GM19193 (cell line): Measurements from ENCODE around the gene RPS6KA6.

Source experiments
- POLR2A ChIP-seq: IDR thresholded peaks from 4 replicates; pipeline ENCODE4 v1.6.1; 2011; ENCODE audit not compliant: insufficient read depth, insufficient read length; ENCODE audit errors: extremely low read depth

RPS6KA6 gene

DNA sequence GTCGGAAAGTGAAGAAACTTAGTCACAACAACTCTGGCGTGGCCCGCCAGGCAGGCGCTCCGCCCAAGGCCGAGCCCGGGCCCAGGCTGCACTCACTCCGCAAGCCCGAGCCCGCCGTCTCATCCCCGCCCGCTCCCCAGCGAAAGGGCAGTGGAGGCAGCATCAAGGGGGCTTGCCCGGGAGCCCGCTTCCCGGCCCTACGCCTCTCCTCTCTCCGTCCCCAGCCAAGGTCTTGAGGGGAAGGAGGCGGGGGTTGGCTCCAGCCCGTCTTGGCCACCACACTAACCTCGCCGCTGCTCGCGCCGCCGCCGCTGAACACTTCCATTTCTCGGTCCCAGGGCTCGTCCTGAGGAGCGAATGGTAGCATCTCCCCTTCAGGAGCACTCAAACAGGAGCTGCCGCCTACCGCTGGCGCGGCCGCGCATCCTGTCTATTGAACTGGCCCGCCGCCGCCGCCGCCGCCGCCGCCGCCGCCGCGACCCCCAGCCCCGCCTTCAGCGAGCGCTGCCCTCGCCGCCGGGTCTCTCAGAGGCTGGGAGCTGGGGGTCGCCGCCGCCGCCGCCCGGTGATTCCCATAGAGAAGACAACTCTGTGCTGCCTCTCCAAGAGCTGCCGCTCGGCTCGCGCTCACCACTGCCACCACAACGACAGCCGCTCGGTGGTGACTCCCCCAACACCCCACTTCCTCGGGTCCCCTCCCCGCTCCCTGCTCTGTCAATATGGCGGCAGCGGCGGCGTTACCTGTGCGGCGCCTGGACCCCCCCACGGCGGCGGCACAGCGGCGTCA is at the start of gene RPS6KA6:
Gene RPS6KA6 (minus strand): TSS at position 667 of the 787 bp plus-strand sequence. CDS start 300 bp downstream, at position 367.
- TF ChIP-seq POLR2A = no peak

DNA sequence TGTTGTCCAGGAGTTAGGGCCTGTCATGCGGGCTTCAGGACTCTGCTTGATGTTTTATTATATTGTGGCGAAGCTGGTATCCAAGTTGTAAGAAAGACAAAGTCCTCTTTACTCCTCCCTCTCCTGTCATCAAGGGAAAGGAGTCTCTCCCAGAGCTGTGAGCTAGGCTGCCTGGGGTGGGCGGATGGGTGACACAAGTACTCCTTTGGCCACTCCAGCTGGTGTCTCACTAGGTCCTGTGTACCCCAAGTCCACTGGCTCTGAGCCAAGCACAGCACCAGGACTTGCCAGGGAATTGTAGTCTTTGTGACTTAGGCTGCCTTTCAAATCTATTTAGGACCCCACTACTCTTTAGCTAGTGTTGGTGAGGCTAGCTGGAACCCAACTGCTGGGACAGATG is 36.7 kb upstream of the RPS6KA6 start:
- TF ChIP-seq POLR2A = no peak

DNA sequence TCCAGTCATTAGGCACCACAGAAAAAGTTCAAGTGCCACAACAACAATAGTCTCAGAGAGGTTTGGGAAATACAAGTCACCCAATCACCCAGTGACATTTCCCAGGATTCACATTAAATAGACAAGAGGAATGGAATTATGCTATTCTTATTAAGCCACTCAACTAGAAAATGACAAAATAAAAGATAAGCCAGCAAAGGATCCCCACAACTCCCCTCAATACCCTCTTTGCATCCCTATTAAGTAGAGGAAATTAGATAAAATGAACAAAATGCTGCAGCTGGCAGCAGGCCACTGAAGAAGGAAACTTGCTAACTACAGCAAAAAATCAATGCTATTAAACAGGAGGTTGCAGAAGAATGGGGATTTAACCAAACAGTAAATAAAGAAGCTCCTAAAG is 35.3 kb upstream of the RPS6KA6 start:
- TF ChIP-seq POLR2A = no peak

DNA sequence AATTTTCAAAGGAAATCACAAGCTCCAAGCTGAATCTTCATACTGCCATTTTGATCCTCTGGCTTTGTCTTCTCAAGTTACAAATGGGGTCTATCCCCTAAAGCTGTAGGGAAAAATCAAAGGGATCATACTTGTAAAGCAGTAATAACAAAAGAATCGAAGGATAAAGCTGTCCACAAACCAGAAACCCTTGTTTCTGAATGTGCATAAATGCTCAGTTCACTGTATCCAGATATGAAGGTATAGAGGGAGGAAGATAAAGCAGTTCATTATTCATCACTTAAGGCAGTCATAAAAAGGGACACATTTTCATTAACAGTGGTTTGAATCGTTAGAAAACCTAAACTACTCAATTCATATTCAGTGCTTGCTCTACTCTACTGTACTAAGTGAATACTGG is 33.2 kb upstream of the RPS6KA6 start:
- TF ChIP-seq POLR2A = no peak

DNA sequence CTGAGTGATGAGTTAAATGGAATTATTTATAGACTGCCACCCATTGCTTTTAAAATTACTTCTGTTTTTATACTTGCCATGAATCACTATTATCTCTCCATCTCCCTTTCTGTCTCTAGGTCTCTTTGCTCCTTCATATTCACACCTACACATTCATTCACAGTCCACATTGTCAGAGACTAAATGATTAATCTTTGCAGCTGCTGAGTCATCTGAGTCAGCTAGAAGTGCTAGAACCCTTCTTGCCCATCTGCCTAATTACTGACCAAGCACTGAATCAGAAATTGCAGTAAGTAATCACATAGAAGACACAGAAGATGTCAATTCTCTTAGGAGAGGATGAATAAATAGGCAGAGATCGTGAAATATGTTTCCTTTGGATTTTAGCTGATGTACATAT is 31.6 kb upstream of the RPS6KA6 start:
- TF ChIP-seq POLR2A = no peak

DNA sequence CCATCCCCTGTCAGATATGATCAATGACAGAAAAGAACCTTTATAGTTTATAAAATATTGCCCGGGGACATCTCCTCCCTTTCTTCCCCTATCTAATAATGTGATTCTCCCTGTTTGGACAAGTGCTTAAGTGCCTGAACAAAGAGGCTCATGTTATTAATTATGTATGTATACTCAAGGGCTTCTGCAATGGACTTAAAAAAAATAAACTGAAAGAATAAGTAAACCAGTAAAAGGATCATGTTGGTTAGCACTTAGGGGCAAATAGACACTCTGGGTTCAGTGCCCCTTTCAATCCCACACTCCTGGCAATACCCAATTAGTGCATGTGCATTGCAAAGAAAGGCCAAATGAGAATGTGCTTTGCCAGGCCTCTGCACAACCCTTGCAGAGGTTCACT is 30.7 kb upstream of the RPS6KA6 start:
- TF ChIP-seq POLR2A = no peak

DNA sequence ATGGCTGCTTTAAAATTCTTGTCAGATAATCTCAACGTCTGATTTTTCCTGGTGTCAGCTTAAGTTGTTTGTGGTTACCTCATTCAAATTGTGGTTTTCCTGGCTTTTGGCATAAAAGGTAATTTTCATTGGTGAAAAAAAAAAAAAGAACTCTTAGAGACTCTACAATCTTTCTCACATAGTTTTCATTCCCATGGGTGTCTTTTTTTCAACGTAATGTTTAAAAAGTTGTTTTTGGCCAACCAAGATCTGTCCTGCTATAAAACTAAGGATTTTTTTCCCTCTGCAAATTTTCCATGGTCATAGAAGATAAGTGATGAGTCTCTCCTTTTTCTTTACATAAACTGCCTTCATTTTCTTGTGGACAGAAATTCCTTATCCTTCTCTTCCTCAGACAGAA is 28.9 kb upstream of the RPS6KA6 start:
- no peak for TF ChIP-seq POLR2A

DNA sequence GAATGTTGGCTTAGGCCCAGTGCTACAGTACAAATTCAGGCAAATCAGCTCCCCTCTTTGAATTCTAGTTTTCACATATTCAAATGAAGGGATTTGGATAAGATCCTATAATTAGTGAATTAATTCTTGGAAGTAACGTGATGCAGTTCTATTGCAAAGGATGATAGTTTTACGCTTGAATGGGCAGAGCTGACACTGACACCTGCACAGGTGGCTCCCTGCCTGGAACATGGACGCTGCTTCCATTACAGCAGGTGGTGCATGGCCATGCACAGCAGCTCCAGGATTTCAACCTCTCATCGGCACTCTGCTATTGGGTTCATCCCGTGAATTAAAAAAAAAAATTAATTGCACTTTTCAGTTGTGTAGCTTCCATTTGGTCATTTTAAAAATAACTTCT is 28.4 kb upstream of the RPS6KA6 start:
- no peak for TF ChIP-seq POLR2A

DNA sequence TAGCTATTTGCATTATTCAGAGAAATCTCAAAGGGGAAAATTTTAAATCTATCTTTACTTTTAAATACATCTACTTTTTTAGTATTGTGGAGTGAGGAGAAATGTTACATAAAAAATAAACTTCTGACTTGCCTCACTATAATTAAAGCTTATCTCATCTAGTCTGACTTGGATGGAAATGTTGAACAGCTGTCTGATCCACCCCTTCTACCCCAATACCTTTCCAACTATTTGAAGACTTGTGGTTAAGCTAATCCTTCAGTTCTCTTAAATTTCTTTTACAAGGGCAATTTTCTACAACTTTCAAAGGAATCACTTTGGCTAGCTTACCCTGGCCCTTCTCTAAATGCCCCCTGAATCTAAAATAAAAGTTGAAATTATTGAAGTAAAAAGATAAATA is 17.3 kb upstream of the RPS6KA6 start:
- no peak for TF ChIP-seq POLR2A

DNA sequence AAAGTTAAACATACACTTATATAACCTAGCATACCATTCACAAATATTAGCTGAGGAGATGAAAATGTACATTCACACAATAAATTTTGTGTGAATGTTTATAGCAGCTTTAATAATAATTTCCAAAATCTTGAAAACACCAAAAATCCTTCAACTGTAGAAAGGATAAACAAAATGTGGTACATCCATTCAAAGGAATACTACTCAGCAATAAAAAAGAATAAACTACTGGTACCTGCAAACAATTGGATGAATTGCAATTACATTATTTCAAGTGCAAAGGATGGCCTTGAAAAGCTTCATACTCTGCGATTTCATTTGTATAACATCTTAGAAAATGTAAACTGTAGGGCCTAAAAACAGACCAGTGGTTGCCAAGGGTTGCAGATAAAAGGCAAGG is 11.7 kb upstream of the RPS6KA6 start:
- no peak for TF ChIP-seq POLR2A

DNA sequence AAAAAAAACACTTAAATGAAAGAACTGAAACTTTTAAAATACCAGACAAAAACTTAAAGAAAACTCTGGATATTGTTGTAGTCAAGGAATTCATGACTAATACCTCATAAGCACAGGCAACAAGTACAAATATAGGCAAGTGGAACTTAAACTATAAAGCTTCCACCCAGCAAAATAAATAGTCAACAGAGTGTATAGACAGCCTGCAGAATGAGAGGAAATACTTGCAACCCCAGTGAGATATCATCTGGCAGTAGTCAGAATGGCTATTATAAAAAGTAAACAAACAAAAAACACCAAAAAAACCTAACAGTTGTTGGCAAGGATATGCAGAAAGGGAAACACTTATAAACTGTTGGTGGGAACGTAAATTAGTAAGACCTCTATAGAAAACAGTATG is 9.6 kb upstream of the RPS6KA6 start:
- no peak for TF ChIP-seq POLR2A

DNA sequence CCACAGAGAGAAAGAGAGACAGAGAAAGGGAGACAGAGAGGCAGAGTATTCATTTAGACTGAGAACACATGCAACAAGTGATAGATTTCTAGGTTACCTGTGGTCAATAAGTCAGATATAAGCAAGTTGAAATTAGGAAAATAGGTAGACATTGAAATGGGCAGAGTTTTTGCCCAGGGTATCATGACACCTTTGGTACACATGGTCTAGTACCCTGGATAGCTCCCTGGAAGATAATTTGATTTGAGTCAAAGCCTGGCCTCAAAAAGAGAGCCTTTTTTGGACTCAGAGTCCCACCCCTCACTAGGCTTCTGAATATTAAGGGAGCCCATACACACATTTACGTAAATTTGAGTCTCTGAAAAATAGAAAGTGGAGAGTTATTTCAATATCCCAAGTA is 4.0 kb upstream of the RPS6KA6 start:
- no peak for TF ChIP-seq POLR2A

DNA sequence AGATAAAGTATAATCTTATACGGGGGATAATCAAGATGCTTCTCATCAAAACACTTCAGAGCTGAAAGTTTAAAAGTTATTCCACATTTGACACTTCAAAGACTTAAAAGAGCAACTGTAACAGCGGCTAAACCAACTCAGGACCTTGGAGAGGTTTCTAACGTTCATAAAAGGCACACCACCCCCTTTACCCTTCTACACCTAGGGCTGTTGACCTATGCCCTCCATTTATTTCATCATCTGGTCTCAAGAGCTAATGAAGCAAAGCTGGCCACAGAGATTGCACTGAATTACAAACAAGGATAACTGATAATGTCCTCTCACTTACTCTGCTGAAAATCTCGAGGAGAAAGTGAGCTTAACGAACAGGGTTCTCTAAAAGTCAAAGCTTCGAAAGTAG is 1.1 kb upstream of the RPS6KA6 start:
- no peak for TF ChIP-seq POLR2A

DNA sequence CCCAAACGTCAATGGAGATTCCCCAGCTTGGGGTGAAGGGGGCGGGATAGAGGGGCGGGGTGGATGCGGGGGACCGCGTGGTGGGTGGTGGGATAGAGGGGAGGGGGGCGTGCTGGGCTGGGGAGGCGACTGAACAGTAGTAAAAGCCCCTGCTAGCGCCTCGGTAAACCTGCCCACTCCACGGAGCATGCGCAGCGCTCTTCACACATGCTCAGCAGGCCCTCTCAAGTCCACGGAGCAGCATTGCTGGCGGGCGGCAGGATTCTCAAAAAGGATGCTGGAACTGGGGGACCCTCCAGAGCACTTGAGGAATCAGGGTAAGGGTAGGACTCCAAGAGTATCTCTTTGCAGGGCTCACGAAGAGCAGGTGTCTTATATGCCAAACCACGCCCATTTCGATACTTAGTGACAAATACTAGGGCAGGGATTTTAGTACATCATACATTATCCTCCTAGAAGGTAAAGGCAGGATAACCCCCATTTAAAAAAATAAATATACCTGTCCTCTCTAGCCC is 378 bp upstream of the RPS6KA6 start:
- TF ChIP-seq POLR2A = no peak

DNA sequence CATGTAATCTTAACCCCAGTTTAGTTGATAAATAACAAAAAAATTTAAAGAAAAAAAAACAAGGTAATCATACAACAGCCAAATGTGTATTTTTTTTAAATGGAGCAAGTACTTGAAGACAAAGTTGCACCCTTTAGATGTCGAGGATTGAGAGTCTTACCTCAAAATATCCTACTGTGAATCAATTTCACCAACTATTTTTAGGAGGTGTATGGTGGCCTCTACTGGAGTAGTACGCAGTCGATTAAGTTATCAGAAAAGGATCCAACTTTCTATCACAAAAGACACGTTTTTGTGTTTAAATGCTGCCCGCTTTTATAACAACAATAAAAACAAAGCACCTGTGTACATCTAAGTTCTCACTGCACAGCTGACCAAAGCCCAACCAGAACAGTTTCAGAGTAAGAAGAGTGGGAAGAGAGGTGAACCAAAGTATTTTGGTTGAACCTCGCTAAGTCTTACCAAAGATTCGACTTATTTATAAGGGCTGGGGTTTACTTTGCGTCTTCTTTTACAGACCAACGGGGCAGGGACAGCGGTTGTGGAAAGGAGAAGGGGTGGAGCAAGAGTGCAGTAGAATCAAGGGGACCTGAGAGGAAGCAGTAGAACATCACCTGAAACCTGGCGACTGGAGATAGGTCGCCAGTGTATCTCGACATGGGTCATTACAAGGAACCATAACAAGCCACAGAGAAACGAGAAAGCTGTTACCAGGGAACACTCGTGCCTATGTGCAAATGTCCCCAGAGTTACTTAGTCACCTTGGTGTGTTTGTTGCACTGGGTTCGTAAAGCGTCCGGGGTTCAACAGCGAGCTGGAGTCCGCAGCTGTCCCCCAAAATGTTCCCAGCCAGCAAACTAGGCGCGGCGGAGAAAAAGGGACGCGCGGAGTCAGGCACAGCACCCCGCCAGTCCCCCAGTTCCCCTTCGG is 1.1 kb downstream of the RPS6KA6 start:
- no peak for TF ChIP-seq POLR2A
